GM19438 (cell line): ENCODE results near the gene ZC3H4.

Experiments
- ATAC-seq: cut with Tn5 transposase; IDR thresholded peaks from one replicate; pipeline ENCODE4 v1.9.1; 2021; ENCODE audit warnings: low read depth; ENCODE audit not compliant: unreplicated experiment

Gene ZC3H4

GRCh38 chr19:47023448-47023794 is 90.2 kb downstream of the ZC3H4 start:
- ATAC-seq: no peak

GRCh38 chr19:47022541-47023447 is 90.8 kb downstream of the ZC3H4 start:
- no peak for ATAC-seq

DNA sequence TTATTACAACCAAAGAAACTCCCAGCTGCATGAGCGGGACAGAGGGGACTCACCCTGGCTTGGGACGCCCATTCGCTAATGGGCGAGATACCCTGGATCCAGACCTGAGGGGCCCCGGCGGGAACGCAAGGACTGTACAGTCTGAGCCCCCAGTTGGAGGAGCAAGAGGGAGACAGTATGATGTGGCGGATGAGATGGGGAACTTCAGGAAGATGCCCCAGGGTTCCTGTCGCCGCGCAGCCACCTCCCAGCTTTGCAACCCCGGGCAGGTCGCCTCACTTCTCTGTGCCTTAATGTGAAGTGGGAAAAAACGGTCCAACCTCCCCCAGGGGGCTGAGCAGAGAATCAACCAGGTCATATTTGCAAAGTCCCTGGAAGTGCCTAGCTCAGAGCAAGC is 91.4 kb downstream of the ZC3H4 start:
- ATAC-seq: no peak

- no peak for ATAC-seq
These were observed 91.9 kb downstream of the ZC3H4 start for GRCh38 chr19:47021536-47022139.

DNA sequence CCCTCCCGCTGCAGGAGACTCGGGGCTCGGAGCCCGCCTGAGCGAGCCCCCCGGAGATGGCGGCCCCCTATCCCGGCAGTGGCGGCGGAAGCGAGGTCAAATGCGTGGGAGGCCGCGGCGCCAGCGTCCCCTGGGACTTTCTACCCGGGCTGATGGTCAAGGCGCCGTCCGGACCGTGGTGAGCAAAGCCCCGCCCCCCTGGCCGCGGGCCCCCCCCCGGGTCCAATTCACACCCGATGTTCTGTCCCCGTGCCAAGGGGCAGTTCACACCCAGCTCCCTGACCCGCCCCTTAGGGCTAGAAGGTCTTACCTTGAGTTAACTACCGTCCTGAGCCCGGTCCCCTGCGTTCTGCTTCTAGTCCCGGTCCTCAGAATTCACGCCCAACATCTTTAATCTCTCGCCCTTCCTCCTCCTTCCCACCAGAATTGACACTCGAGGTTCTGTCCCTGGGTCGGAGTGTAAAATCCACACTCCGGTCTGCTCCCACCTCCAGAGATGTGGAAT is 92.5 kb downstream of the ZC3H4 start:
- no peak for ATAC-seq

- no peak for ATAC-seq
These were observed 93.3 kb downstream of the ZC3H4 start for GRCh38 chr19:47020132-47020805.

GRCh38 chr19:47019431-47020041 is 94.0 kb downstream of the ZC3H4 start, which contains the start of gene NPAS1:
Gene NPAS1, plus strand, starts transcription at chr19:47019837. Its CDS starts 1,211 bp downstream, at chr19:47021048.
- ATAC-seq: no peak

DNA sequence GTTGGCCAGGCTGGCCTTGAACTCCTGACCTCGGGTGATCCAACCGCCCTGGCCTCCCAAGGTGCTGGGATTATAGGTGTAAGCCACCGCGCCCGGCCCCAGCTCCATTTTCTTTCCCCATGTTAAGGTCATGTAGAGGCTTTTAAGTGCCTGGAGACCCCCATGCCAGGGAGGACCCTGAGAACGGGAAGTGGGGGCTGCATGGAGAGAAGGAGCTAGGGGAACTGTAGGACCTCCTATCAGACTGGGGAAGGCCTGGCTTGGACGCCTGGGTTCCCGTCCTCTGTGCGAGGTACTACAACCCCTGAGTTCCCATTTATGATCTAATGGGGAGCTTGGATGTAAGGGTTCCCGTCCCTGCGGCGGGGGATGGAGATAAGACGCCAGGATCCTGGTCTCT is 94.7 kb downstream of the ZC3H4 start:
- ATAC-seq: no peak
